ENCODE measurements around the gene CD81.
A peak's percentile ranks its signal among the peaks of the same experiment; 100 is the strongest.

Gene CD81

GRCh38 chr11:2383852-2384804 lies 7.0 kb downstream of the CD81 start:
- H3K4me3 ChIP-seq (ENCODE audit: low read depth, low read length): no peak overlapping the region
- H2AFZ ChIP-seq (ENCODE audit: low read length, unreplicated experiment): no peak overlapping the region
- H3K27ac ChIP-seq (ENCODE audit: low read depth, low read length): no peak overlapping the region
- H3K36me3 ChIP-seq (ENCODE audit: insufficient read depth, low read length): peaks cover 2% of the 10 kb centered on the region; the same call in 1 of the 2 replicates
- H3K27me3 ChIP-seq (ENCODE audit: insufficient read depth, low read length): no peaks in the 10 kb centered on the region
- peaks cover 59% of the 10 kb centered on the region for H3K4me1 ChIP-seq (ENCODE audit: control insufficient read depth, insufficient read depth, low read length, unreplicated experiment)
- peaks cover 94% of the 10 kb centered on the region for H3K79me2 ChIP-seq (ENCODE audit: control insufficient read depth, insufficient read depth, low read length, unreplicated experiment)

- Histone ChIP-seq H3K79me2 (ENCODE audit: control insufficient read depth, insufficient read depth, low read length, unreplicated experiment) (peaks cover 95% of the 10 kb centered on the region), H3K27me3 (ENCODE audit: insufficient read depth, low read length) (no peaks in the 10 kb centered on the region), H3K4me3 (ENCODE audit: low read depth, low read length) (no peak overlapping the region), H3K27ac (ENCODE audit: low read depth, low read length) (no peak overlapping the region), H2AFZ (ENCODE audit: low read length, unreplicated experiment) (no peak overlapping the region), H3K4me1 (ENCODE audit: control insufficient read depth, insufficient read depth, low read length, unreplicated experiment) (peaks cover 57% of the 10 kb centered on the region), H3K36me3 (ENCODE audit: insufficient read depth, low read length) (peaks cover 2% of the 10 kb centered on the region; the same call in 1 of the 2 replicates)
These were observed 8.3 kb downstream of the CD81 start for GRCh38 chr11:2385156-2386151.

GRCh38 chr11:2386591-2386990 lies 9.5 kb downstream of the CD81 start:
- Histone ChIP-seq H3K79me2 (ENCODE audit: control insufficient read depth, insufficient read depth, low read length, unreplicated experiment) (peaks cover 94% of the 10 kb centered on the region), H3K27me3 (ENCODE audit: insufficient read depth, low read length) (no peaks in the 10 kb centered on the region), H3K27ac (ENCODE audit: low read depth, low read length) (peak overlapping the region; percentile 60), H3K36me3 (ENCODE audit: insufficient read depth, low read length) (peaks cover 2% of the 10 kb centered on the region; the same call in 1 of the 2 replicates), H2AFZ (ENCODE audit: low read length, unreplicated experiment) (no peak overlapping the region), H3K4me3 (ENCODE audit: low read depth, low read length) (no peak overlapping the region), H3K4me1 (ENCODE audit: control insufficient read depth, insufficient read depth, low read length, unreplicated experiment) (peaks cover 54% of the 10 kb centered on the region)

- Histone ChIP-seq H3K4me1 (ENCODE audit: control insufficient read depth, insufficient read depth, low read length, unreplicated experiment) (peaks cover 51% of the 10 kb centered on the region), H3K27me3 (ENCODE audit: insufficient read depth, low read length) (no peaks in the 10 kb centered on the region), H3K4me3 (ENCODE audit: low read depth, low read length) (no peak overlapping the region), H3K79me2 (ENCODE audit: control insufficient read depth, insufficient read depth, low read length, unreplicated experiment) (peaks cover 94% of the 10 kb centered on the region), H2AFZ (ENCODE audit: low read length, unreplicated experiment) (no peak overlapping the region), H3K27ac (ENCODE audit: low read depth, low read length) (peak overlapping the region; percentile 60), H3K36me3 (ENCODE audit: insufficient read depth, low read length) (peaks cover 2% of the 10 kb centered on the region; the same call in 1 of the 2 replicates)
These were observed 10.3 kb downstream of the CD81 start for GRCh38 chr11:2387266-2387987.

GRCh38 chr11:2388431-2389376 lies 11.6 kb downstream of the CD81 start:
- H2AFZ ChIP-seq (ENCODE audit: low read length, unreplicated experiment): no peak overlapping the region
- peaks cover 87% of the 10 kb centered on the region for H3K79me2 ChIP-seq (ENCODE audit: control insufficient read depth, insufficient read depth, low read length, unreplicated experiment)
- H3K36me3 ChIP-seq (ENCODE audit: insufficient read depth, low read length): peaks cover 2% of the 10 kb centered on the region; the same call in 1 of the 2 replicates
- H3K4me3 ChIP-seq (ENCODE audit: low read depth, low read length): no peak overlapping the region
- H3K27me3 ChIP-seq (ENCODE audit: insufficient read depth, low read length): no peaks in the 10 kb centered on the region
- no peak overlapping the region for H3K27ac ChIP-seq (ENCODE audit: low read depth, low read length)
- H3K4me1 ChIP-seq (ENCODE audit: control insufficient read depth, insufficient read depth, low read length, unreplicated experiment): peaks cover 39% of the 10 kb centered on the region

GRCh38 chr11:2389377-2390026 lies 12.4 kb downstream of the CD81 start:
- no peak overlapping the region for H3K27ac ChIP-seq (ENCODE audit: low read depth, low read length)
- H3K36me3 ChIP-seq (ENCODE audit: insufficient read depth, low read length): peaks cover 2% of the 10 kb centered on the region; the same call in 1 of the 2 replicates
- H3K79me2 ChIP-seq (ENCODE audit: control insufficient read depth, insufficient read depth, low read length, unreplicated experiment): peaks cover 81% of the 10 kb centered on the region
- no peak overlapping the region for H3K4me3 ChIP-seq (ENCODE audit: low read depth, low read length)
- H3K27me3 ChIP-seq (ENCODE audit: insufficient read depth, low read length): no peaks in the 10 kb centered on the region
- H3K4me1 ChIP-seq (ENCODE audit: control insufficient read depth, insufficient read depth, low read length, unreplicated experiment): peaks cover 37% of the 10 kb centered on the region
- H2AFZ ChIP-seq (ENCODE audit: low read length, unreplicated experiment): no peak overlapping the region

GRCh38 chr11:2390091-2390724 lies 13.1 kb downstream of the CD81 start:
- Histone ChIP-seq H3K27ac (ENCODE audit: low read depth, low read length) (no peak overlapping the region), H3K4me3 (ENCODE audit: low read depth, low read length) (no peak overlapping the region), H3K79me2 (ENCODE audit: control insufficient read depth, insufficient read depth, low read length, unreplicated experiment) (peaks cover 79% of the 10 kb centered on the region), H3K27me3 (ENCODE audit: insufficient read depth, low read length) (no peaks in the 10 kb centered on the region), H3K4me1 (ENCODE audit: control insufficient read depth, insufficient read depth, low read length, unreplicated experiment) (peaks cover 37% of the 10 kb centered on the region), H3K36me3 (ENCODE audit: insufficient read depth, low read length) (no peaks in the 10 kb centered on the region), H2AFZ (ENCODE audit: low read length, unreplicated experiment) (no peak overlapping the region)

GRCh38 chr11:2390725-2391151 lies 13.6 kb downstream of the CD81 start:
- H3K27ac ChIP-seq (ENCODE audit: low read depth, low read length): no peak overlapping the region
- no peak overlapping the region for H2AFZ ChIP-seq (ENCODE audit: low read length, unreplicated experiment)
- no peaks in the 10 kb centered on the region for H3K27me3 ChIP-seq (ENCODE audit: insufficient read depth, low read length)
- peaks cover 37% of the 10 kb centered on the region for H3K4me1 ChIP-seq (ENCODE audit: control insufficient read depth, insufficient read depth, low read length, unreplicated experiment)
- H3K4me3 ChIP-seq (ENCODE audit: low read depth, low read length): no peak overlapping the region
- peaks cover 74% of the 10 kb centered on the region for H3K79me2 ChIP-seq (ENCODE audit: control insufficient read depth, insufficient read depth, low read length, unreplicated experiment)
- H3K36me3 ChIP-seq (ENCODE audit: insufficient read depth, low read length): no peaks in the 10 kb centered on the region
